ENCODE data around the gene RBBP8.

DNA sequence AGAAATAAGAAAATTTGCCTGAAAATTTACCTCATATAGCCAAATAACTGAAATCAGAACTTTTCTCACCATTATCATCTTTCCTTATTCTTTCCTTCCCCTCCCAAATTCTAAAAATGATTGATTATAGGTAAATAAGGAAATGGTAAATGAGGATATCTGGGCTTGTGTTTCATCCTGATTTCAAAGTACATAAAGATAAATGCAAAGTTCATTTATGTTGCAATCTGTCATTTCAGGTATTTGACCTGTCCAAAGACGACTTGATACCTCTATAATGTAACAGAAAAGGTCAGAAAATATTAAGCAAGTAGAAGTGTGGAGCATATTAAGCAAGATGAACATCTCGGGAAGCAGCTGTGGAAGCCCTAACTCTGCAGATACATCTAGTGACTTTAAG, 3.4 kb downstream of the RBBP8 start:
- TF ChIP-seq ZNF8 (CRISPR knock-in tag; IDR thresholded peaks at IDR 0.05), result no peak
- TF ChIP-seq, protein P1, sequence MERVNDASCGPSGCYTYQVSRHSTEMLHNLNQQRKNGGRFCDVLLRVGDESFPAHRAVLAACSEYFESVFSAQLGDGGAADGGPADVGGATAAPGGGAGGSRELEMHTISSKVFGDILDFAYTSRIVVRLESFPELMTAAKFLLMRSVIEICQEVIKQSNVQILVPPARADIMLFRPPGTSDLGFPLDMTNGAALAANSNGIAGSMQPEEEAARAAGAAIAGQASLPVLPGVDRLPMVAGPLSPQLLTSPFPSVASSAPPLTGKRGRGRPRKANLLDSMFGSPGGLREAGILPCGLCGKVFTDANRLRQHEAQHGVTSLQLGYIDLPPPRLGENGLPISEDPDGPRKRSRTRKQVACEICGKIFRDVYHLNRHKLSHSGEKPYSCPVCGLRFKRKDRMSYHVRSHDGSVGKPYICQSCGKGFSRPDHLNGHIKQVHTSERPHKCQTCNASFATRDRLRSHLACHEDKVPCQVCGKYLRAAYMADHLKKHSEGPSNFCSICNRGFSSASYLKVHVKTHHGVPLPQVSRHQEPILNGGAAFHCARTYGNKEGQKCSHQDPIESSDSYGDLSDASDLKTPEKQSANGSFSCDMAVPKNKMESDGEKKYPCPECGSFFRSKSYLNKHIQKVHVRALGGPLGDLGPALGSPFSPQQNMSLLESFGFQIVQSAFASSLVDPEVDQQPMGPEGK (CRISPR knock-in tag; IDR thresholded peaks at IDR 0.05; ENCODE audit: borderline replicate concordance), result no peak
- TF ChIP-seq TCF4 (CRISPR knock-in tag; IDR thresholded peaks at IDR 0.05; ENCODE audit: borderline replicate concordance), result no peak
- no peak for TF ChIP-seq PPARA (CRISPR knock-in tag; IDR thresholded peaks at IDR 0.05; ENCODE audit: borderline replicate concordance)

Data from SK-N-SH treated with all-trans-retinoic acid at 6 μM for 48 hours (cell line).